Measurements from ENCODE around the gene TRAF2.
A peak's percentile ranks its signal among the peaks of the same experiment; 100 is the strongest.

GRCh38 chr9:136882109-136882946 lies 4.0 kb upstream of the TRAF2 start:
- TF ChIP-seq MAX (IDR thresholded peaks at IDR 0.05), result 0 out of 2 replicates have a peak, but pooled peaks have one; percentile 23
- TF ChIP-seq YY1 (IDR thresholded peaks at IDR 0.05; ENCODE audit: low read depth), result no peak
- no peak for TF ChIP-seq RAD21 (IDR thresholded peaks at IDR 0.05; ENCODE audit: low read depth)
- TF ChIP-seq REST (IDR thresholded peaks at IDR 0.05; ENCODE audit: low read depth), result no peak
- TF ChIP-seq TAF1 (IDR thresholded peaks at IDR 0.05; ENCODE audit: low read depth), result no peak
- no peak for TF ChIP-seq ZBTB7A (IDR thresholded peaks at IDR 0.05; ENCODE audit: low read depth)
- no peak for TF ChIP-seq USF1 (IDR thresholded peaks at IDR 0.05)
- TF ChIP-seq EP300 (IDR thresholded peaks at IDR 0.05; ENCODE audit: borderline replicate concordance), result no peak
- no peak for TF ChIP-seq CREB1 (IDR thresholded peaks at IDR 0.05; ENCODE audit: low read depth)
- no peak for TF ChIP-seq NFIC (IDR thresholded peaks at IDR 0.05)
- no peak for TF ChIP-seq FOXM1 (IDR thresholded peaks at IDR 0.05; ENCODE audit: borderline replicate concordance, low read depth)
- no peak for TF ChIP-seq TCF12 (IDR thresholded peaks at IDR 0.05; ENCODE audit: low read depth)
- TF ChIP-seq EGR1 (IDR thresholded peaks at IDR 0.05), result no peak

Measured in Ishikawa (cell line).